LHCN-M2 (cell line): ENCODE results near the gene ZFAND3. TPM values are rescaled to one million over a fixed set of nuclear protein-coding genes. Genes with fewer than 3 reads are reported as not detected.
A peak's percentile ranks its signal among the peaks of the same experiment; 100 is the strongest.
"Not testable (repeated sequence)": the region's sequence is repeated elsewhere in the genome, so short reads cannot be mapped to it uniquely, and the experiment has no call there.

Source experiments
- DNase-seq: peaks from one replicate; pipeline ENCODE4 v3.0.0-alpha.2; 2012; ENCODE audit warnings: low read depth
- total RNA-seq: library from RNA; depleted of rRNA; stranded (reverse); fragments of >200 nt; gene quantifications from 2 replicates; pipeline ENCODE4 v1.2.3, GENCODE V29; 2014

Gene ZFAND3
- total RNA-seq, 1 experiment from 2014 or later = 19.9 TPM

- no peak for DNase-seq
Measured at GRCh38 chr6:38086346-38086745, 266.8 kb downstream of the ZFAND3 start.

- no peak for DNase-seq
Measured at GRCh38 chr6:38088010-38088409, 268.5 kb downstream of the ZFAND3 start.

- no peak for DNase-seq
Measured at GRCh38 chr6:38088829-38089228, 269.3 kb downstream of the ZFAND3 start.

- DNase-seq = no peak
Measured at GRCh38 chr6:38091613-38092012, 272.1 kb downstream of the ZFAND3 start.

DNA sequence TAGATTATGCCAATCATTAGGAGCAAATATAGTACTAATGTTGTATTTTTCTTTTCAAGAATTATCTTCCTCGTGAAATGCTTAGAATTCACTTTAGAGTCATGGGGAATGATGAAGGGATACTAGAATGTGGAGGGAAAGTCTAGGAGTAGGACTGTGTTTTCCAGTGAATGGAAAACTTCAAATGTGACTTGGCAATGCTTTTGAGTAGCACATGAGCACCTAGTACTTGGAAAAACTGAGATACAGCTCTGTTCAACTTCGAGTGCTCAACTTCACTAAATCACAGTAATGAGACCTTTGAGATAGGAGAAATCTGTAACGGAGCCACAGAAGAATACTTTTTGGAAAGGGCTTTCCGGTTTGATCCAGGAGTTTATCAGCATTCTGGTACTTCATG lies 272.9 kb downstream of the ZFAND3 start:
- no peak for DNase-seq

DNA sequence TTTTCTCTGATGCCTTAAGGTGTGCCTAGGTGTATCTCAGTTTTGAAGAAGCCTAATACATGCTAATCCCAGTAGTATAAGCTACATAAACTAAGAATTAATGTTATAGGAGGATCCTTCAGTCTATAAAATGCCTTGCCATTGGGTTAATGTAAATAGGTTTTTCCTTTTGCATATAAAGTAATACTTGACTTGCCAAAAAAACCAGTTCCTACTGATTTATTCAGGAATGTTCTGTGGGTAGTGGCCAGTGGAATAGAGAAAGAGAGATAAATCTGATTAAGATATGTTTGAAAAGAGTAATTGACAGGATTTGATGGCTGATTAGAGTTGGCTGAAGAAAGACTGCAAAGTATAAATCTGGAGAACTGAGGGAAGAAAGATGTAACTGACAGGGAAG lies 273.4 kb downstream of the ZFAND3 start:
- no peak for DNase-seq

GRCh38 chr6:38095054-38095453 lies 275.5 kb downstream of the ZFAND3 start:
- peak; percentile 43 for DNase-seq

DNA sequence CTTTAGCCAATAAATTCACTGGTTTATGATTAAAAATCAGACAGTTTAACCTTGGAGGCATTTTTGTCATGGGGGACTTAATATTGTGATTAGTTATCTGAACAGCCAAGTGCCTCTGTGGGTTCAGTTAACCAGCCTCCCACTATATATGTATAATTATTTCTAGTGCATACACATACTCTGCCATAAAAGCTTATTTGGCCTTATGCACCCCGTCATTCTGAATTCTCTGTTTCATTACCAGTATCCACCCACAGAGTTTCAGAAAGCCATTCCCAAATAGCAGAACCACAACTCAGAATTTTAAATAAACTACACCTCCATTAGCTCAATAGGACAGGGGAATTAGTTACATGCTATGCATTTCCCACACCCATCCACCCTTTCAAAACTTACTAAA lies 279.7 kb downstream of the ZFAND3 start:
- DNase-seq = no peak

GRCh38 chr6:38100380-38100779 lies 280.9 kb downstream of the ZFAND3 start:
- no peak for DNase-seq

GRCh38 chr6:38103921-38104320 lies 284.4 kb downstream of the ZFAND3 start:
- no peak for DNase-seq

DNA sequence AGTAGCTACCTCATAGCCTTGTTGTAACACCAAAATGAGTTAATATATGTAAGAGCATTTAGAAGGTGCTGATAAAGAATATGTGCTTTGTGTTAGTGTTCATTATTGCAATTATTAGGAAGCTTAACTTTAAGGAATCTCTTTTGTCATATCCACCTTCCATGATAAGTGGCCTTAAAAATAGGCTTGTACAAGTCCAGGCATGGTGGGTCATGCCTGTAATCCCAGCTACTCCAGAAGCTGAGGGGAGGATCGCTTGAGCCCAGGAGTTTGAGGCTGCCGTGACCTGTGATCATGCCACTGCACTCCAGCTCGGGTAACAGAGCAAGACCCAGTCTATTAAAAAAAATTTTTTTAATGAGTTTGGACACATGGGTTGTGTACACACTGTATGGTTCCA lies 285.5 kb downstream of the ZFAND3 start:
- no peak for DNase-seq

DNA sequence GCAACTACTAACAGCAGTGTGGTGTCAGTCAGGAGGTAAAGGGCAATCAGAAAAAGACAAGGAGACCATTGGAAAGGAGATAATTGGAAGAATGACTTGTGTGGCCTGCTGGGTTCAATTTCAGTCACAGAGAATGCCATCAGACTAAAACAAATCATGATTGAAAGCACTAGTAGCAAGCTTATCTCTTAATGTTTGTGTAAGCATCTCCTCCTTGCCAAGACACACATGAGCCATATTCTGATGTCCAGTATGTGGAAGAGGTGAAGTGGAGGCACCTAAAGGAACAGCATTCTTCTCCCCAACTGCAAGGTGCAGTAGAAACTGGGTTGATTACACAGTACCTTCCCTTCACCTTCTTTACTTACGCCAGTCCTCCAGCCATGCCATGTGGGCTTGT lies 287.5 kb downstream of the ZFAND3 start:
- no peak for DNase-seq

DNA sequence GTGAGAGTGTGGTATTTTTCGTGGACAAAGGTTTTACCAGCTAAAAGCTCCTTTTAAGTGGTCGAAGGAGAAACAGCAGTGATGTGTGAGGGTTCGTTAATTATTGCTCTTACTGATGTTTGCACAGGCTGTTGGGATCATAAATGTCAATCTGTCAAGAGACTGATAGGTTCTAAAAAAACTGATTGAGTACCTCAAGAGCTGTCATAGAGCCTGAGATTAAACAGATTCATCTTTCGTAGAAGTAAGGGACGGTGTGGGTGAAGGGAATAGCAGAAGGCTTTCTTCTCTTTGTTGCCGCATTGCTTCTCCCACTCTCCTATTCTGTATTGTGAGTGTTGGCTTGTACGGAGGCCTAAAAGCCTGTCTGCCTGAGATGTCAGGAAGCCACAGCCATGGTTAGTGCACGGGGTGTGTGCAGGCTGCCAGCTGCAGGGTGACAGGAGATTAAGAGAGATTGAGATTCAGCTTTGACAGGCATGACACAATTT lies 291.0 kb downstream of the ZFAND3 start:
- DNase-seq = peak; percentile 61

DNA sequence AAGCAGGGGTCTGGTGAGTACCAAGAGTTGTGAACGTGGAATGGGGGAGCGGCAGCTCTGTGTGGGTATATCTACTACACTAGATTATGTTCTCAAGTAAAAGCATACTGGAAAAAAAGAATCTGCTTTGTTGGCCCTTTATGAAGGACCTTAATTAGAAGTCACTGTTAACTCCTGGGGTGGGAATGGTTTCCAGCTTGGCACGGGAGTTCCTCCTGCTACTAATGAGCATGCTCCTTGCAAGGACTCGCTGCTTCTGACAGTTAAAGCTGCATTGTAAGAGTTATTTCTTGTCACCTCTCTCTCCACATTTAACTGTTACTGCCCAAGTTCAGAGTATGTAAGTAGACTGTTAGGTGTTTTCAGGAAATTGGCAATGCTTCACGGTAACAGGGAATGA lies 292.7 kb downstream of the ZFAND3 start:
- DNase-seq = no peak

GRCh38 chr6:38113825-38114576 lies 294.5 kb downstream of the ZFAND3 start:
- no peak for DNase-seq

GRCh38 chr6:38114976-38115625 lies 295.6 kb downstream of the ZFAND3 start:
- DNase-seq = no peak

GRCh38 chr6:38115626-38116008 lies 296.1 kb downstream of the ZFAND3 start:
- DNase-seq = no peak

DNA sequence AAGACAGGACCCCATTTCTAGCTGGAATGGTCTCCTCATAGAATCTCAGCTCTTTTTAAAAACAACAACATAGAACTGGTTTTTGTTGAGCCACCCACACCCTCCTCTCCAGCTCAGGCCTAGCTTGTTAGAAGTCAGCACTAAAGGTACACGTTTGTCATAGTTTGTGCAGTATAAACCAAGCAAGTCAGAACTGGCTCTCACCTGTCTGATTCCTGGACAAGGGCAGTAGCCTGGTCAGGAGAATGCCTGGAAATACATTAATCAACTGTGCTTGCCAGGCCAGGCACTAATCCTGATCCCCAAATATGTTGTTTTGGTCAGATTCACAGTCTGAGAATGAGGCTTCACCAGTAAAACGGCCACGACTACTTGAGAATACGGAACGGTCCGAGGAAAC lies 296.7 kb downstream of the ZFAND3 start:
- no peak for DNase-seq

- peak; percentile 59 for DNase-seq
Measured at GRCh38 chr6:38117281-38117680, 297.8 kb downstream of the ZFAND3 start.

DNA sequence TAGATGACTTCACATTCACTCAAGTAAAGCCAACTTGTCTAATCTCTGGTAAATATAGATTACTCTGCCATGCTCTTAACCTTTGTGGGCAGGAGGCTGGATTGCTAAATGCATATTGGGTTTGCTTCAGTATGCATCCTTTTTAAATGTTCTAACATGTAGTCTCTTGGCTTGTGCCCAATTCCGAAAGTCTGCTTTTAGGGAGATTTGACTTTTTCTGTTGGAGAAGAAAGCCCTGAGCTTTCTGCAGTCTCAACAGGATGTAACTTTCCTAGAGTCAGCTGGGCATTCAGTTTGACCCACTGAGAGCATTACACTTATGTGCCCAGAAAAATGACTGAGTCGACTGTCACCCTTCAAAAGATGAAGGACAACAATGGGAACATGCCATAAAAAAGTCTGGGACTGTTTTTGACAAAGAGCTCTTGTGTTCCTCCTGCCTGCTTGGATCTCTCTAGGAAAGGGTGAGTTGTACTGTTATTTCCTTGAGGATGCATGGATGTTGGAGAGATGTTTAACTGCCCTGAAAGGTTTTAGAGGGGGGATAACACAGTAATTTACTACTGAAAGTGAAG lies 299.4 kb downstream of the ZFAND3 start:
- no peak for DNase-seq

DNA sequence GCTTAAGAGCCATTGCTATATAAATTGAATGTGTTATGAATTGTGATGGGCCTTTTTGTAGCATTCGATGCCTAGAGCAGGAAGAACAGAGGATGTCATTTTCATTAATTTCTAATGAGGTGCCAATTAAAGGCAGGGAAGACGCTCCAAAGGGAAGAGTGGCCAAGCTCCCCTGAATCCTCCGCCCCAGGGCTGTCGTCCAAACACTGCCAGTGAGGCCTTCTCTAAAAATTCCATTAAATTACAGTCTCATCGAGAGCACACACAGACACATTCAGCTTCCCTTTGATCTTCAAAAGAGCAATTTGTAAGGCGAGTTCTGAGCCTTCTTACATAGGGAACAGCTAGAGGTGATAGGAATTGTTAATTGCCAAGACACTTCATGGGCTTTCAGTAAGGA lies 300.0 kb downstream of the ZFAND3 start:
- DNase-seq = no peak

GRCh38 chr6:38124224-38124926 lies 304.8 kb downstream of the ZFAND3 start:
- not testable (repeated sequence) for DNase-seq
